Measurements from ENCODE around the gene PLA2G12A.
"Not testable (repeated sequence)": the region's sequence is repeated elsewhere in the genome, so short reads cannot be mapped to it uniquely, and the experiment has no call there.

PLA2G12A gene

GRCh38 chr4:109728385-109728784, 1.5 kb downstream of the PLA2G12A start:
- no peak for DNase-seq

- DNase-seq: no peak
Observed at GRCh38 chr4:109723110-109723509, 6.8 kb downstream of the PLA2G12A start.

DNA sequence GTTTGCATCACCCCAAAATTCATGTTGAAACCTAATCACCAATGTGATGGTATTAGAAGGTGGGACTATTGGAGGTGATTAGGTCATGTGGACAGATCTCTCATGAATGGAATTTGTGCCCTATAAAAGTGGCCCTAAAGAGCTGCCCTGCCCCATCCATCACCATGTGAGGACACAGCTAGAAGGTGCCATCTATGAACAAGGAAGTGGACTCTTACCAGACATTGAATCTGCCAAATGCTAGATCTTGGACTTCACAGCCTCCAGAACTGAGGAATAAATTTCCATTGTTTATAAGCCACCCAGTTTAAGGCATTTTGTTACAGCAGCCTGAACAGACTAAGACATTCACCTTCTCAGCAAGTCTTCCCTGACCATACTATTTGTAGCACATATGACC, 7.5 kb downstream of the PLA2G12A start:
- no peak for DNase-seq

GRCh38 chr4:109721033-109721432, 8.8 kb downstream of the PLA2G12A start:
- no peak for DNase-seq

- no peak for DNase-seq
Observed at GRCh38 chr4:109719604-109720003, 10.3 kb downstream of the PLA2G12A start.

GRCh38 chr4:109718759-109719158, 11.1 kb downstream of the PLA2G12A start:
- no peak for DNase-seq

DNA sequence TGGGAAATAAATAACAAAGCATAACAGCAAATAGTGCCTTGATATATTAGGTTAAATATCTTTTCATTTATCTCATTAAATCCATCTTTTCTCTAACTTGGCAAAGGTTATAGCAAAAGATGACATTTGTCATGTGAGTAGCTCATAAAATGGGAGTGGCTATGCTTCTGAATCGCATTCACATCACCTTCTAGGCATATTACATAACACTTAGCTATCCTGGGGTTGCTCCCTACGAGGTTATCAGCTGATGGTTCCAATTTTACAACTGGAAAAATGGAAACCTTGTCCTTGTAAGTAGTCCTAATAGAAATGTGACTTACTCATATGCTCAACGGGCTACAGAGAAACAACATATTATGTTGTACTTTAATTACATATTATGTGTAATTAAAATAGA, 16.4 kb downstream of the PLA2G12A start:
- DNase-seq: no peak

DNA sequence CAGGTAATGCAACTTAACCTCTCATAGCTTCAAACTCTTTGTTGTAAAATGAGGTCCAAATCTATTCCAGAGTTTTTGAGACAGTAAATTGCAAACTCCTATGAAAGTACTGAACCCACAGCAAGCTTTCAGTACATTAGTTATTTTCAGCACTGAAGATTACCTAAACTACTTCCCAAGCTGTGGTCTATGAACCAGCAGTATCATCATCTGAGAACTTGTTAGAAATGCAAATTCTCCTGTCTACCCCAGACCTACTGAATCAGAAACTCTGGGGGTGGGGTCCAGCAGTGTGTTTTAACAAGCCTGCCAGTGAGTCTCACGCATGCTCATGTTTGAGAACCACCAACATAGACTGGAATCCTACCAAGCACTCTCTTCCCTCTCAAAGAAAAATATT, 20.9 kb downstream of the PLA2G12A start:
- DNase-seq: no peak

GRCh38 chr4:109708435-109708834, 21.4 kb downstream of the PLA2G12A start:
- DNase-seq: no peak

DNA sequence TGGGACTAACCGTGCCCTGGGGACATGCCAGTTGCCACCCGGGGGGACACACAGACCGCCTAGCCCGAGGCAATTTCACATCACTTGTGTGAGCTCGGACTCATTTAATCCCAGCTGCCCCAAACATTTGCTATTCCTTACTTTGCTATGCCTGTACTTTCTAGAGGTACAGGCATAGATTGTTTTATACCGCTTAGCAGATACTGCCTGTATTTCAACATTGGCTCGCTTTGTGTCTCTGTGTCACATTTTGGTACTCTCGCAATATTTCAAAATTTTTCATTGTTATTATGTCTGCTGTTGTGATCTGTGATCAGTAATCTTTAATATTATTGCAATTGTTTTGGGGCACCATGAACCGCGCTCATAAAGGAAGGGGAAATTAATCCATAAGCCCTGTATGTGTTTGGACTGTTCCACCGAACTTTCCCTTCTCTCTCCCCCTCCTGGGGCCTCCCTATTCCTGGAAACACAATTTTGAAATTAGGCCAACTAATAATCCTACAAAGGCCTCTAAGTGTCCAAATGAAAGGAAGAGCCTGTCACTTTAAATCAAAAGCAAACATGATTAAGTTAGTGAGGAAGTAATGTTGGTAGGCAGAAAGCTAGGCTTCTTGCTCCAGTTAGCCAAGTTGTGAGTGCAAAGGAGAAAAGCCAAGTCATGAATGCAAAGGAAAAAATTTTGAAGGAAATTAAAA, 26.1 kb downstream of the PLA2G12A start:
- DNase-seq: no peak

GRCh38 chr4:109702950-109703663, 26.8 kb downstream of the PLA2G12A start, which contains the start of gene CASP6:
TSS of gene CASP6 (minus strand) at chr4:109703445. CDS start at chr4:109703395, 50 bp downstream.
- no peak for DNase-seq

- DNase-seq: no peak
Observed at GRCh38 chr4:109701566-109702410, 28.1 kb downstream of the PLA2G12A start.

- DNase-seq: no peak
Observed at GRCh38 chr4:109699553-109700225, 30.2 kb downstream of the PLA2G12A start.

- no peak for DNase-seq
Observed at GRCh38 chr4:109698656-109699055, 31.2 kb downstream of the PLA2G12A start.

DNA sequence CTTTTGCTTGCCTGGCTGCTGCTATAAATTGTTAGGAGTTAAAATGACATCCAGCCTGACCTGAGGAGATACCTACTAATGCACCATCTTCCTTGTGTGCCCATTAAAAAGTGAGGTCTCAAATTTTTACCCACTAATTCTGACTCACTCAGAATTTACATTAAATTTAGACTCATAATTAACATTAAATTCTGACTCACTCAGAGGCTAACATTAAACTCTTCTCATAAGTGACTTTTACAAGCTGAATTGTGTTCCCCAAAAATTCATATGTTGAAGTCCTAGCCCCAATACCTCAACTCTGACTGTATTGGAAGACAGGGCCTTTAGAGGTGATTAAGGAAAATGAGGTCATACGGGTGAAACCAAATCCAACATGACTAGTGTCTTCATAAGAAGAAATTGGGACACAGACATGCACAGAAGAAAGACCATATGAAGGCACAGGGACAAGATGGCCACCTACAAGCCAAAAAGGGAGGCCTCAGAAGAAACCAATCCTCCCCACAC, 38.4 kb downstream of the PLA2G12A start:
- no peak for DNase-seq

DNA sequence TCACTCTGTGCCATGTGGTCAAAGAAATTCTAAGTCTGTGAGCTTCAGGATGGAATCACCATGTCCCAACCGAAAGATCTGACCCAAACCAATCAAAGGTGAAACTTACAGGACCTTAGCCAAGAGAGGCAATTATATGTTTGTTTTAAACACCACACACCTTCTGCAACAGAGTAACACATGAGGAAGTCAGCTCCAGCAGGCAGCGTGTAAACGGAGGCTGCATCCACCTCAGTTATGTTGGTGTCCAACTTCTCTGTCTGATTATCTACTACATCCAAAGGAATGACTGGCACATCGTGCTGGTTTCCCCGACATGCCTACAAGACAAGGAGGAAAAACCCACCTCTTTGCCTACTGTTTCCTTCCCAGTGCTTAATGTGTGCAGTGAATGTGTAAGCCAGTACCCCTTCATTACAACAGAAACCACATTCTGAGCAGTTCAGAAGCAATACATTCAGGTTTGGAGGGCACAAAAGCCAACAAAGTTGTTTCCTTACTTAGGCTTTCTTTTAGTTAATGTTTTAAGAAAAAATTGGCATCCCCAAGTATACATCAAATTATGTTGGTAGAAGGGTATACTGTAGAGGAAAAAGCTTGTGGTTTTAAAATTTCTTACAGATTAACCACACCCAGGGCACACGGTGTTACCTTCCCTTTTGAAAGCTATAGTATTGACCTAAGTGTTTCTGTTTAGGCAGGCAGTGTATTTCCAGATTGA, 39.0 kb downstream of the PLA2G12A start:
- DNase-seq: no peak

- no peak for DNase-seq
Observed at GRCh38 chr4:109684727-109685126, 45.1 kb downstream of the PLA2G12A start.

DNA sequence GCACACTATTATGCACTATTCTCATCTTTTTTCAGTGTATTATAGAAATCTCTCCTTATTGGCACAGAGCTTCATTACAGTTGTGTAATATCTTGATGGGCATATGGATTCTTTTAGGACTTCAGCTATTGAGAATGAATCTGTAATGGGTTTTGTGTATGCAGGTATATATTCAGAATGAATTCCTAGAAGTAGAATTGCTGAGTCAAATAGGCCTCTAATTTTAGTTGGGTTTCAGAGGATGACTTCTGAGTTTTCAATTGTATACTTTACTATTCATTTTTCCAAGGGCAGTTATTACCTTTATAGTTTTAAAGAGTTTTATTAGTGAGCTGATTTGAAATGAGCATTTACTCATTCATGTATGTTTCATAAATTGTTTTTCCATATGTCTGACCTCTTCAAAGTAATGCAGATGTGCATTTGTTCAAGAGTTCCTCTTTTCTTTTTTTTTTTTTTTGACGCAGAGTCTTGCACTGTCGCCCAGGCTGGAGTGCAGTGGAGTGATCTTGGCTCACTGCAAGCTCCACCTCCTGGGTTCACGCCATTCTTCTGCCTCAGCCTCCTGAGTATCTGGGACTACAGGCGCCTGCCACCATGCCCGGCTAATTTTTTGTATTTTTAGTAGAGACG, 46.1 kb downstream of the PLA2G12A start:
- no peak for DNase-seq

- DNase-seq: no peak
Observed at GRCh38 chr4:109682875-109683274, 47.0 kb downstream of the PLA2G12A start.

- not testable (repeated sequence) for DNase-seq
Observed at GRCh38 chr4:109678925-109679324, 50.9 kb downstream of the PLA2G12A start.

DNA sequence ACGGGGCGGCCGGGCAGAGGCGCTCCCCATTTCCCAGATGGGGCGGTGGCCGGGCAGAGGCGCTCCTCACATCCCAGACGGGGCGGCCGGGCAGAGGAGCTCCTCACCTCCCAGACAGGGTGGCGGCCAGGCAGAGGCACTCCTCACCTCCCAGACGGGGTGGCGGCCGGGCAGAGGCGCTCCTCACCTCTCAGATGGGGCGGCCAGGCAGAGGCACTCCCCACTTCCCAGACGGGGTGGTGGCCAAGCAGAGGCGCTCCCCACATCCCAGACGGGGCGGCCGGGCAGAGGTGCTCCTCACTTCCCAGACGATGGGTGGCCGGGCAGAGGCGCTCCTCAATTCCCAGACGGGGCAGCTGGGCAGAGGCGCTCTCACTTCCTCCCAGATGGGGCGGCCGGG, 51.4 kb downstream of the PLA2G12A start:
- DNase-seq: not testable (repeated sequence)

DNA sequence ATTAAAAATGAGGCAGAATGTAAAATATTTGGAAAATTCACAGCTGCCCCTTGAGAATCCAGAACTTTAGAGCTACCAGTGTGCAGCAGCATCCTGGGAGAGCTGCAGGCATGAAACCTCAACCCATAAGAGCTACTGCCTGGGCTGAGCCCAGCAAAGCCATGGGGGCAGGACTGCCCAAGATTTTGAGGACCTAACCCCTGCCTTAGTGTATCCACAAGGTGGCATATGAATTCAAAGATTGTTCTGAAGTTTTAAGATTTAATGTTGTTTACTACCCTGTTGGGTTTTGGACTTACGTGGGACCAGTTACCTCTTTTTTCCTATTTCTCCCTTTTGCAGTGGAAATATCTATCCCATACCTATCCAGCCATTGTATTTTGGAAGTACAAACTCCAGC, 53.0 kb downstream of the PLA2G12A start:
- DNase-seq: no peak
